ENCODE results near the gene KIF2A. TPM values are rescaled to one million over a fixed set of nuclear protein-coding genes. Genes with fewer than 3 reads are reported as not detected.

The KIF2A gene
- total RNA-seq, 1 experiment from 2014 or later: 42.9 TPM

GRCh38 chr5:62326302-62326701 lies 20.3 kb downstream of the KIF2A start:
- intact Hi-C loops (cut with micrococcal nuclease): no loop called here
- Histone ChIP-seq H3K9me3 (ENCODE audit: control insufficient read depth in 1 of 2, insufficient read depth in 1 of 2, low read depth in 1 of 2, low read length in 2 of 2) (no peaks in the 10 kb centered on the region), H2AFZ (ENCODE audit: low read depth, low read length, poor library complexity, severe bottlenecking) (no peak overlapping the region), H3K36me3 (ENCODE audit: control insufficient read depth in 1 of 2, insufficient read depth in 2 of 2, low read length in 2 of 2) (no peaks in the 10 kb centered on the region), H3K79me2 (ENCODE audit: insufficient read depth, low read length) (peaks cover 70% of the 10 kb centered on the region), H3K9me2 (ENCODE audit: insufficient read depth) (no peaks in the 10 kb centered on the region), H3K27ac (ENCODE audit: low read depth, low read length) (no peak overlapping the region), H3K4me3 (replicated peaks in 1 of 2; ENCODE audit: low read depth in 1 of 2, low read length in 2 of 2) (no peak overlapping the region), H3K27me3 (ENCODE audit: insufficient read depth, low read length) (no peaks in the 10 kb centered on the region), H3K4me1 (ENCODE audit: control insufficient read depth in 1 of 2, insufficient read depth in 2 of 2, low read length in 2 of 2) (no peaks in the 10 kb centered on the region), H3K9ac (ENCODE audit: low read length) (no peak overlapping the region), H4K20me1 (ENCODE audit: insufficient read depth) (no peaks in the 10 kb centered on the region), H3K4me2 (ENCODE audit: low read length) (no peak overlapping the region)
- RAD21 ChIA-PET (ENCODE audit: low non-redundant PET in 1 of 2, low total read pairs in 2 of 2, uncharacterized antibody in 2 of 2, unreplicated experiment in 2 of 2): no interaction called here
- ATAC-seq: no peak
- CTCF ChIA-PET: no interaction called here
- BruUV-seq (replicated peaks): no TSS peak
- DNase-seq (ENCODE audit: low read depth, low spot score): no peak
- POLR2A ChIA-PET: no interaction called here
- TF ChIP-seq CEBPB (IDR thresholded peaks at IDR 0.05; ENCODE audit: low read depth) (no peak), POLR2A (IDR thresholded peaks at IDR 0.05; ENCODE audit: borderline replicate concordance, extremely low read depth, insufficient read depth, insufficient read length) (no peak), CBX3 (IDR thresholded peaks at IDR 0.05; ENCODE audit: low read depth) (no peak), YY1 (IDR thresholded peaks at IDR 0.05; ENCODE audit: extremely low read depth, insufficient replicate concordance, low read depth, low read length) (no peak), POLR2AphosphoS5 (IDR thresholded peaks at IDR 0.05; ENCODE audit: low read depth, low read length) (no peak), ZFX (IDR thresholded peaks at IDR 0.05) (no peak)

- no TSS peak for BruUV-seq (replicated peaks)
- Histone ChIP-seq H3K4me2 (ENCODE audit: low read length) (no peak overlapping the region), H3K4me3 (replicated peaks in 1 of 2; ENCODE audit: low read depth in 1 of 2, low read length in 2 of 2) (no peak overlapping the region), H4K20me1 (ENCODE audit: insufficient read depth) (no peaks in the 10 kb centered on the region), H3K4me1 (ENCODE audit: control insufficient read depth in 1 of 2, insufficient read depth in 2 of 2, low read length in 2 of 2) (no peaks in the 10 kb centered on the region), H3K9ac (ENCODE audit: low read length) (no peak overlapping the region), H3K9me2 (ENCODE audit: insufficient read depth) (no peaks in the 10 kb centered on the region), H3K79me2 (ENCODE audit: insufficient read depth, low read length) (peaks cover 70% of the 10 kb centered on the region), H3K27me3 (ENCODE audit: insufficient read depth, low read length) (no peaks in the 10 kb centered on the region), H2AFZ (ENCODE audit: low read depth, low read length, poor library complexity, severe bottlenecking) (no peak overlapping the region), H3K9me3 (ENCODE audit: control insufficient read depth in 1 of 2, insufficient read depth in 1 of 2, low read depth in 1 of 2, low read length in 2 of 2) (no peaks in the 10 kb centered on the region), H3K36me3 (ENCODE audit: control insufficient read depth in 1 of 2, insufficient read depth in 2 of 2, low read length in 2 of 2) (no peaks in the 10 kb centered on the region), H3K27ac (ENCODE audit: low read depth, low read length) (no peak overlapping the region)
- TF ChIP-seq CBX3 (IDR thresholded peaks at IDR 0.05; ENCODE audit: low read depth) (no peak), ZNF274 (IDR thresholded peaks at IDR 0.05; ENCODE audit: low read depth, low read length) (no peak), JUND (IDR thresholded peaks at IDR 0.05) (no peak), YY1 (IDR thresholded peaks at IDR 0.05; ENCODE audit: extremely low read depth, insufficient replicate concordance, low read depth, low read length) (no peak), ZBTB33 (IDR thresholded peaks at IDR 0.05; ENCODE audit: extremely low read depth, insufficient replicate concordance, low read length) (no peak), POLR2A (IDR thresholded peaks at IDR 0.05; ENCODE audit: borderline replicate concordance, extremely low read depth, insufficient read depth, insufficient read length) (no peak), SP1 (IDR thresholded peaks at IDR 0.05; ENCODE audit: low read depth) (no peak), SIN3A (IDR thresholded peaks at IDR 0.05; ENCODE audit: low read depth) (no peak), EGR1 (IDR thresholded peaks at IDR 0.05; ENCODE audit: low read depth) (no peak), POLR2AphosphoS5 (IDR thresholded peaks at IDR 0.05; ENCODE audit: low read depth, low read length) (no peak), MAX (IDR thresholded peaks at IDR 0.05) (no peak)
- ATAC-seq (no peak), DNase-seq (ENCODE audit: low read depth, low spot score) (no peak)
- ChIA-PET POLR2A (no interaction called here), RAD21 (ENCODE audit: low non-redundant PET in 1 of 2, low total read pairs in 2 of 2, uncharacterized antibody in 2 of 2, unreplicated experiment in 2 of 2) (no interaction called here), CTCF (no interaction called here)
- intact Hi-C loops (cut with micrococcal nuclease): no loop called here
Measured at GRCh38 chr5:62326702-62327101, 20.7 kb downstream of the KIF2A start.

All from HCT116 (cell line).